Lung (tissue), 12 donors: ENCODE measurements around the gene SPECC1L. TPM values are rescaled to one million over a fixed set of nuclear protein-coding genes. Genes with fewer than 3 reads are reported as not detected.

ENCODE experiments used
- ATAC-seq: fragments of 200-7000 bp; cut with Tn5 transposase; one replicate; pipeline ENCODE4 v1.9.1; 2020; ENCODE audit warnings: moderate number of reproducible peaks; ENCODE audit not compliant: insufficient read depth, low FRiP score
- DNase-seq, 3 donors: peaks; one replicate each; pipeline ENCODE4 v3.0.0-alpha.2; 2013 to 2017
- H3K27ac ChIP-seq, 2 donors: one replicate each; pipeline ENCODE4 v1.5.1; 2013; ENCODE audit warnings: mild to moderate bottlenecking in 2 of 2, moderate library complexity in 2 of 2, control low read depth in 1 of 2, inconsistent platforms in 1 of 2, low read depth in 1 of 2, low read length in 1 of 2
- H3K27me3 ChIP-seq, 3 donors: one replicate each; pipeline ENCODE4 v1.5.1; 2013; ENCODE audit warnings: low read length in 2 of 3; ENCODE audit not compliant: control insufficient read depth in 3 of 3, insufficient read depth in 3 of 3
- H3K36me3 ChIP-seq, 4 donors: one replicate each; pipeline ENCODE4 v1.5.1; 2013; ENCODE audit warnings: low read length in 4 of 4, mild to moderate bottlenecking in 1 of 4, moderate library complexity in 1 of 4; ENCODE audit not compliant: control insufficient read depth in 4 of 4, insufficient read depth in 4 of 4
- H3K4me1 ChIP-seq, 5 donors: one replicate each; pipeline ENCODE4 v1.5.1; 2013; ENCODE audit warnings: low read length in 5 of 5, mild to moderate bottlenecking in 2 of 5, moderate library complexity in 1 of 5; ENCODE audit not compliant: control insufficient read depth in 5 of 5, insufficient read depth in 5 of 5
- H3K4me3 ChIP-seq: one replicate; pipeline ENCODE4 v1.5.1; 2013; ENCODE audit warnings: mild to moderate bottlenecking, control low read depth, moderate library complexity
- H3K9ac ChIP-seq, 2 donors: one replicate each; pipeline ENCODE4 v1.5.1; 2013; ENCODE audit warnings: low read length in 2 of 2, control low read depth in 1 of 2; ENCODE audit not compliant: insufficient read depth in 1 of 2
- H3K9me3 ChIP-seq, 4 donors: one replicate each; pipeline ENCODE4 v1.5.1; 2013; ENCODE audit warnings: low read length in 3 of 4, mild to moderate bottlenecking in 1 of 4, moderate library complexity in 1 of 4; ENCODE audit not compliant: control insufficient read depth in 4 of 4, insufficient read depth in 3 of 4
- WGBS, 2 donors: extraction: QIAGEN DNeasy Blood & Tissue Kit; methylation state at CpG; one replicate each; pipeline ENCODE4 v1.1.7; 2013; 5-methylcytosine and 5-hydroxymethylcytosine counted together
- polyA plus RNA-seq, 2 donors: library from polyadenylated mRNA; stranded (reverse); fragments of 200-250 nt; gene quantifications; one replicate each; pipeline ENCODE4 v1.2.1, GENCODE V29; 2013
- total RNA-seq, 2 donors: library from RNA; depleted of rRNA in 1 of 2; stranded (reverse); fragments of >200 nt in 1 of 2; gene quantifications; one replicate each; pipeline ENCODE4 v1.2.1, GENCODE V29; 2014 to 2021
- TF ChIP-seq, protein P1 (sequence below): IDR thresholded peaks from 2 replicates; pipeline ENCODE4 v1.5.1; 2012; ENCODE audit warnings: mild to moderate bottlenecking; ENCODE audit errors: control extremely low read depth, extremely low read depth
- donor health status: control.
- donor health status: control.
- donor health status: Bipolar disorder and iron deficiency.
- donor health status: healthy.
- donor health status: DM: yes; HTN: yes; CAD: no.

SPECC1L gene
- total and polyA plus RNA-seq, 4 donors = 10.4 to 83.9 (median 37.8) TPM

DNA sequence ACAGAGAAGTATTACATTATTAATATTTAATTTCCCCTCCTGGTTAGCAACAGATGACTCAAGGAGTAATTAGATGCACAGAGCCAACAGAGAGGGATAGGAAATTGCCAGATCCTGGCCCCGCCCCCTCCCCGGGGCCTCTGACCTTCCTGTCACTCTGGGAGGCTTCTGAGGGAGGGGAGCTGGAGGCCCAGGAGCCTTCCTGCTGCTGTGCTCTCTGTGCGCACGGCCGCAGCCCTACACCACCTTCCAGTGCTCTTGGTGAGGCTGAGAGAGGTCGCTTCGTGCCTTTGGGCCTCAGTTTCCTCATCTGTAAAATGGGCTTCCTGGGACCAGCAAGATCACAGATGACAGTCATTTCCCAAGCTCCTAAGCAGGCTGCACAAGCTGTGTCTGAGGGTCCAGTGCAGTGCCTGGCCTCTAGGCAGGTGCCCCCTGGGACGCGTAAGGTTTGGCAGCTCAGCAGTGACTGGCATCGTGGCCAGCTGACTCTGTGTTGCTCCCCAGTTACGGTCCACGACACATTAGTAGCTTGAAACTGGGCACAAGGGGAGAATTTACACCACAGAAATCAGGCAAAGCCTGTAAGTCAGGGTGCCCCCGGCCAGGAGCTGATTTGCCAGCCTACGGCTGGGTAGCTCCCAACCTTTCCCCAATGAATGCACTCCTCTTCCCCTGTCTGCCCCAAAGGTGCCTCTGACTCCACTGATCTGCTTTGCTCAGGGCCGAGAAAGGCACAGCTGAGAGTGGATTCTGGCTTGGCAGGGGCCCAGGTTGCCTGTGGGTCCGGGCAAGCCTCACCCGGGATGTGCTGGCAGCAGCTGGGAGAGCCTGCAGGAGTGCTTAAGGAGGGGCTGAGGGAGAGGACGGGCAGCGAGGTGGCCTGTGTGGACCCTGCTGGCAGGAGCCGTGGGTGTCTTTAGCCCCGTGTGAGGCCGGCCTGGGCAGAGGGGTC is 159.1 kb downstream of the SPECC1L start:
- Histone ChIP-seq H3K4me1 (peaks cover 0 to 40% (median 36%) of the 10 kb centered on the region in 5 donors), H3K36me3 (peaks cover 0 to 3% (median 0%) of the 10 kb centered on the region in 4 donors), H3K4me3 (no peak overlapping the region), H3K9me3 (no peaks in the 10 kb centered on the region), H3K9ac (no peak overlapping the region), H3K27me3 (peaks cover 0 to 13% (median 0%) of the 10 kb centered on the region in 3 donors), H3K27ac (peak overlapping the region in 1 of 2 donors; percentile 30)
- WGBS, 2 donors = 68 to 70% methylated on average over 22 of the region's 22 CpGs
- peak in 1 of 3 donors; percentile 47 for DNase-seq
- TF ChIP-seq, protein P1, sequence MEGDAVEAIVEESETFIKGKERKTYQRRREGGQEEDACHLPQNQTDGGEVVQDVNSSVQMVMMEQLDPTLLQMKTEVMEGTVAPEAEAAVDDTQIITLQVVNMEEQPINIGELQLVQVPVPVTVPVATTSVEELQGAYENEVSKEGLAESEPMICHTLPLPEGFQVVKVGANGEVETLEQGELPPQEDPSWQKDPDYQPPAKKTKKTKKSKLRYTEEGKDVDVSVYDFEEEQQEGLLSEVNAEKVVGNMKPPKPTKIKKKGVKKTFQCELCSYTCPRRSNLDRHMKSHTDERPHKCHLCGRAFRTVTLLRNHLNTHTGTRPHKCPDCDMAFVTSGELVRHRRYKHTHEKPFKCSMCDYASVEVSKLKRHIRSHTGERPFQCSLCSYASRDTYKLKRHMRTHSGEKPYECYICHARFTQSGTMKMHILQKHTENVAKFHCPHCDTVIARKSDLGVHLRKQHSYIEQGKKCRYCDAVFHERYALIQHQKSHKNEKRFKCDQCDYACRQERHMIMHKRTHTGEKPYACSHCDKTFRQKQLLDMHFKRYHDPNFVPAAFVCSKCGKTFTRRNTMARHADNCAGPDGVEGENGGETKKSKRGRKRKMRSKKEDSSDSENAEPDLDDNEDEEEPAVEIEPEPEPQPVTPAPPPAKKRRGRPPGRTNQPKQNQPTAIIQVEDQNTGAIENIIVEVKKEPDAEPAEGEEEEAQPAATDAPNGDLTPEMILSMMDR = no peak
- ATAC-seq = no peak

DNA sequence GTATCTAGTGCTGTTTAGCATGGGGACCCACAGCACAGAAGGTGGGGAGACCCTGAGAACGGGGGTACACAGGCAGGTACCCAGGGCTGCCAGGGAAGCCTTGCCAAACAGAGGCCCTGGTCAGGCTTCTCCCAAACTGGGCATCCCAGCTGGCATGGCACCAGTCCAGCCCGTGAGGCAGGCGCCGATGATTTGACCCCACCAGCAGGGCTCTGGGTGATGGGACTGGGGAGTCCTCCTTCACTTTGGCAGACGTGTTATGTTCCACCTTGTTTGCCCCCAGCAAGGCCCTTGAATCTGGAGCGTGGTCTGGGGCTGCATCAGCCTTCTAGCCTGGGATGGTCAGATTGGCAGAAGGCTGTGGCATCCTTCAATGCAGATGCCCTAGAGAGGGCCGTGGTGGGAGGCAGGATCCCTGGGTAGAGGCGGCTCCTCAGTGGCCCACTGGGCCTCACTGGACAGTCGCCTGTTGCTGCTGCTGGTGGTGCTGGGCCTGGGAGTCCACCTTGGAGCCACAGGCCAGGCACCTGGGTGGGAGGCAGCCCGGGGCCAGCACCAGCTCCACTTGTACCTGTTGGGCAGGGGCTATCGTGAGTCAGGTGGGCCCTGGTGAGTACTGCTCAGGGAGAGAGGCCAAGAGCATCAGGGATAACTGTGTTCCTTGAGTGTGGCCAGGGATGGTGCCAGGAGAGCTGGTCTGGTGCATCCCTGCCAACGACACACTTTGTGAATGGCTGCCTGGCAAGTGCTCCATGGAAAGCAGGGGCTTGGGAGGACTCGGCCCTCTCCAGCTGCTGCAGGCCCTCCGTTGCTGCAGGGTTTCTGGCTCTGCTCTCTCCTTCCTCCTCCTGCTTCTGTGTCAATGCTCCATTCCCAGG is 160.0 kb downstream of the SPECC1L start:
- no peak for DNase-seq
- Histone ChIP-seq H3K27me3 (peaks cover 0 to 8% (median 0%) of the 10 kb centered on the region in 3 donors), H3K36me3 (peaks cover 0 to 3% (median 0%) of the 10 kb centered on the region in 4 donors), H3K4me1 (peaks cover 0 to 46% (median 40%) of the 10 kb centered on the region in 5 donors), H3K9ac (no peak overlapping the region), H3K9me3 (no peaks in the 10 kb centered on the region), H3K27ac (no peak overlapping the region), H3K4me3 (no peak overlapping the region)
- no peak for ATAC-seq
- WGBS, 2 donors = 89% methylated on average over 14 of the region's 14 CpGs
- TF ChIP-seq, protein P1 = no peak

DNA sequence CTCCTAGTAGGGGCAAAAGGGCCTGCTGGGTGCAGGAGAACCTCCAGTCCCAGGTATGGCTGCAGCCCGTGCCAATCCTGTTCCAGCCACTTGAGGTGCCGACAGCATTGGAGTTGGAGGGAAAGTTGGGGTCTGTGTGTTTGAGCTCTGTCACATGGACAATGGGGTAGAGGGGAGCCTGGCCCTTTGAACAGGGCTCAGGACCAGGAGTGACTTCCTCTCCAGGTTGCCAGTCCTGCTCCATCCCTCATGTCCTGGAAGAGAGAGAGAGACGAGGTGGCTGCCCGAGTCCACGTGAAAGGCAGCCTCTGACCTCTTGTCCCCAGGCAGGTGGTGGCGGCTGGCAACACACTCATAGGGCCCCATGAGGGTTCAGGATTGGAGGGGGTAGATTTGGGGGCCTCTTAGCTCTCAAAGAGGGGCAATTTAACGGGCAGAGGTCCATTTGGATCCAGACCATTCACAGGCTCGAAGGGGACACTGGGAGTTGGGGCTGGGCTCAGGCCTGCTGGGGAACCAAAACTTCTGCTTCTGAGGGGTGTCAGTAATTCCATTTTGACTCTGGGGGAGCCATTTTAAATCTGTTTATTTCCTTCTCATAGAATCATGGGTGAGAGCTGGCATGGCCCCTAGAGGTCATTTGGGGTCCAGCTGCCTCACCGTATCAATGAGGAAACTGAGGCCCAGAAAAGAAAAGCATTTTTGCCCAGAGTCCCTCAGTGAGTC is 160.8 kb downstream of the SPECC1L start:
- H3K27ac ChIP-seq = peak overlapping the region in 1 of 2 donors; percentile 9
- H3K4me1 ChIP-seq = peaks cover 0 to 52% (median 41%) of the 10 kb centered on the region in 5 donors

More for the DNA sequence above, 160.8 kb downstream of the SPECC1L start:
- TF ChIP-seq, protein P1 = no peak
- H3K36me3 ChIP-seq = peaks cover 0 to 3% (median 0%) of the 10 kb centered on the region in 4 donors
- no peaks in the 10 kb centered on the region for H3K9me3 ChIP-seq
- H3K4me3 ChIP-seq = no peak overlapping the region
- 86 to 87% methylated on average over 9 of the region's 9 CpGs for WGBS, 2 donors
- DNase-seq (no peak), ATAC-seq (no peak)
- H3K9ac ChIP-seq = no peak overlapping the region
- H3K27me3 ChIP-seq = peaks cover 0 to 1% (median 0%) of the 10 kb centered on the region in 3 donors
